CD4-positive, alpha-beta T cell treated with Interferon gamma for 1 hour (primary cell): ENCODE results near the gene TCF7.

Source experiments
- DNase-seq: peaks from one replicate; pipeline ENCODE4 v3.0.0-alpha.2; 2020

Gene TCF7

DNA sequence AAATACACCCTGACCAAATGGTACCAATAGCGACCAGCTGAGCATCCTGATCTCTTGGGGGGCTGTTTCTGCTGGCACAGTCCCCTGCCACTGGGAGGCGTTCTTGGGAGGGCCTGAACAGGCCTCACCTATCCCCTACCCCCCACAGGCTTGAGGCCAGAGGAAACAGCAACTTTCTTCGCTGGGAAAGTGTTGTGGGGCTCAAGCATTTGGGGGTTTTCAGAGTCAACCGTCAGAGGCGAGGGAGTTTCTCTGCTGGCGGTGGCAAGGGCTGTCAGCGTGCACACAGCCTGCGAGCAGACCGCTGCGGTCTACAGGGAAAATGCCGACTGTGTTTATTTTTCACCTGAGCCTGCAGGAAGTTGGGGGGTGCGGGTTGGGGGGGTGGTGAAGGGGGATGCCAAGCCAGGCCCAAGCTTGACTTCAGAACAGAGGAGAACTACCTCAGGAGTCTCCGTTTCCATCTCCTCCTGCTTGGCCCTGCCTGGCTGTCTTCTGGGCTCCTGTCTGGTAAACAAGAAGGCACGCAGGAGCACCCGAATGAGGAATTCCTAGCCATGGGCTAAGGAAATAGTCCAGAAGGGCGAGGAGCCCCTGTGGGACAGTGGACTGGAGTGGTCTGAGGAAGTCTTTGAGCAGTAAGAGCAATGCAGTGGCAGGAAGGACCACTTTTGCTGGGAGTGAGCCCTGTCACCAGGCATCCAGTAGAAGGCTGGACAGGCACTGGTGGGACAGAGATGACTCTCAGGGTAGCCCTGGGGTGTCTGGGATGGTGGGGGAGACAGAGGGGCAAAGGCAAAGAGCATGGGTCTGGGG lies 18.1 kb downstream of the TCF7 start:
- DNase-seq, result peak; percentile 87

DNA sequence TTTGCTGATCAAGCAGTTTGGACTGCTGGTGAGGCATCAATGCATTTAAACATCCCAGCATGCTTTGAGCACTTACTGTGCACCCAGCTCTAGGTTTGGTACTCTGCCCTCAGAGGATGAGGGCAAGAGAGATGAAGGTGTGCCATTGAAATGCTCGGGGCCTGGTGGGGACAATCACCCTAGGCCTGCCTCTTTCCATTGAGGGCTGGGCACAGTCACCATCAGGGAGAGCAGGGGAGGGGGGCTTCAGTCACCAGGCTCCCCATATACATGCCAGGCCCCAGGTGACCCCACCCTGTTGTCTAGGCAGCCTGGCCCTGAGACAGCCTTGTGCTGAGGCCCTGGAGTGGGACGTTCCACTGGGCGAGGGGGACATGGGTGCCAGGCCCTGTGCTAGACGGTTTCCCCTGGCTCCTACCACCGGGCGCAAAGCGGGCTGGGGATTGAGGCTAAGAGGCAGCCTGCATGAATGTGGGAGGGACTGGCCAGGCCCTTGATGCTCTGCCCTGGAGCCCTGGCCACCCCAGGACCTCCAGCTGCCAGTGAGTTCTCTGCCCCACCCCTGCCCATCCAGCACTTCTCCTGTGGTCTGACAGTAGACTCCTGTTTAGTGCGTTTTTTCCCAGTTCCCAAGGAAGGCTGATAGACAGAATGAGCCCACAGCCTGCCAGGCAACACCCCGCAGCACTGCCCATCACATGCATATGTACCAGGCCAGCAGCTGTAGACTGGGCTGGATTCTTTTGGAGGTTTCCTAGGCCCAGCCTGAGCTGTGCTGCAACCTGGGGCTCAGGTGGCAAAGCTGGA lies 18.9 kb downstream of the TCF7 start:
- no peak for DNase-seq

- DNase-seq, result no peak
These were observed 19.6 kb downstream of the TCF7 start for GRCh38 chr5:134133995-134134541.

GRCh38 chr5:134135091-134135655 lies 20.7 kb downstream of the TCF7 start:
- no peak for DNase-seq

- no peak for DNase-seq
These were observed 21.7 kb downstream of the TCF7 start for GRCh38 chr5:134136221-134136631.

DNA sequence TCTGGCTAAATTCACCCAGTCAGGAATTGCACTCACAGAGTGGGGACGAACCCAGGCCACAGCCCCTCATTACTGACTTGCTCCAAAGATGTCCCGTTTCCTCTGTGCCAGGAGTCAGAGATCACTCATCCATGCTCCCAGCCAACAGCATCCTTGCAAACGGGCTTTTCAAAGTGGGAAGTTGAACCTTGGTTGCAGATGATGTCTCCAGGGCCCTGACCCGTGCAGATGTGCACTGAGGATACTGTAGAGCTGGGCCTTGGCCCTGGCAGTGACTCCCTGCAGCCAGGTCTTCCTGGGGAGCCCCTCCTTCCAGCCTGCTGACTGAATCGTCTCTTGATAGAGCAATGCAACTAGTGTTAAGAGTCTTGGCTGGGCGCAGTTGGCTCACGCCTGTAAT lies 22.3 kb downstream of the TCF7 start:
- no peak for DNase-seq

- DNase-seq, result no peak
These were observed 24.2 kb downstream of the TCF7 start for GRCh38 chr5:134138416-134139376.

DNA sequence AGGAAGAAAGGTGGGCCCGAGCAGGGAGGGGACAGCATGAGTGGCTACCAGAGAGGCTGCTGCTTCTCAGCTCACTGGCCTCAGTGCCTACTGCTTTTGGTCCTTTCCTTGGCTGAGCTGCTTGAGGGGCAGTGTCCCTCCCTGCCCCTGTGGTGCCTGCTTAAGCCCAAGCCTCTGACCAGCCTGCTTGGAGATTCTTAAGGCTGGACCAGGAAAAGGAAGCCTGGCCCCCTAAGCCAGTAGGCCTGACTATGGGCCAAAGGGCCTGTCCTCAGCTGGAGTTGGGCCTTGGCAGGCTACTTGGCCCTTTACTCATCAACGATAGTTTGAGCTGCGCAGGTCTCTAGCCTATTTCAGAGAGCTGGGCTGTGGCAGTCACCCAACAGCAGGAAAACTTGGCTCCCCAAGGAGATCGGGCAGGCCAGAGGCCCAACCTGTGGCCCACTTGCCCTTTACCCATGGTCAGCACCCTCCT lies 24.9 kb downstream of the TCF7 start:
- no peak for DNase-seq

GRCh38 chr5:134139891-134140469 lies 25.5 kb downstream of the TCF7 start:
- DNase-seq, result no peak

DNA sequence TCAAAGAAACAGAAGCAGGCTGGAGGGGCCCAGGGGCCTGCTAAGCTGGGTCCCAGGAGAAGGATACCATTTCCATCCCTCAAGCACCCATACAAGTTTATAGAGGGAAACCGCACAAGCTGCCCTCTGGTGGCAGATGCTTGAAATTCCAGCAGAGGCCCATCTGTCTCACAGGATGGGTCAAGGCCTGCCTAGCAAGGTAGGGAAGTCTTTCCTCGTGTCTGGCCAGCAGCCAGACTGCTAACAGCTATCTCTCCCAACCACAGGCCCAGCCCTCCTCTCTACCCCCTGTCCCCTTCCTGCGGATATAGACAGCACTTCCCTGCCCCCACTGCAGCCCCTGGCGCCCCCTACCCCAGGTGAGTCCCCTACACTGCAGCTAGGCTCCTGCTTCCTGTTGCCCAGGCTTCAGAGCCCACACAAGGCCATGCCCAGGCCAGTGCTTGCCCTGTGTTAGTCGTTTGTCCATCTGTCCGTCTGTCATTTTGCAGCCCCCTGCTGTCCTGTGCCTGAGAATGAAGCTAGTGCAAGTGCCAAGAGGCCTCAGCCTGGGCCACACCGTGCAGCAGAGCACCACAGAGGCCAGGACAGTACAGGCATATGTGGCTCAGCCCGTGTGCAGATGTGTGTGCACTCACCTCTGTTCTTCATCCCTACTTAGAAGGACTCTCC lies 26.2 kb downstream of the TCF7 start:
- DNase-seq, result peak; percentile 66

DNA sequence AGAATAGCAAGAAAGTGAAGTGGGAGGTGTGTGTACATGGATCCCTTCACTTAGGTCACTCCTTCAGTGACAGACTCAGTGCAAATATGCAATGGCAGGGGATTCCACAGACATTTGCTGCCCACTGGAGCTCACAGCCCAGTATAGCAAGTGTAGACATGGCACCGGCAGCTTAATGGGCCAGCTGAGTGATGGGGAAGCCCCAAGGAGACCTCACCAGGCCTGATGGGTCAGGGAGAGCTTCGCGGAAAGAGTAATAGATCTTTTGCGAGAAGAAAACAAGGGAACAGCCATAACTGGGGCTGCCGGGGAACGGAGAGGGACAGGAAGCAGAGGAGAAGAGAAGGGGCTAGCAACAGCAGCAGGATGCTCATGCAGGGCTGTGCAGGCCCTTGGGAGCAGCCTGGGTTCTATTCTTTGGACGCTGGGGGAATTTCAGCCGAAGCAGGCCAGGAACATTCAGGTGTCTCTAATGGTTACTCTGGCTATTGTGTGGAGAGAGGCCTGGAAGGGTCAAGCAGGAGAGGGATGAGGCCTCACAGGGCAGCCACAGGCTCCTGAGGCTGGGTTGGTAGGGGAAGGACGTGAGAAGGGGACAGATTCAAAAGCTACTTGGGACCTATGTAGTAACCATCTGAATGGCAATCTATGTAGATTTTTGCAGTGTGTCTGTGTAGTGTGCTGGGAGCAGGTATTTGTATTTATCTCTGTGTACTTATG lies 27.0 kb downstream of the TCF7 start:
- DNase-seq, result no peak

DNA sequence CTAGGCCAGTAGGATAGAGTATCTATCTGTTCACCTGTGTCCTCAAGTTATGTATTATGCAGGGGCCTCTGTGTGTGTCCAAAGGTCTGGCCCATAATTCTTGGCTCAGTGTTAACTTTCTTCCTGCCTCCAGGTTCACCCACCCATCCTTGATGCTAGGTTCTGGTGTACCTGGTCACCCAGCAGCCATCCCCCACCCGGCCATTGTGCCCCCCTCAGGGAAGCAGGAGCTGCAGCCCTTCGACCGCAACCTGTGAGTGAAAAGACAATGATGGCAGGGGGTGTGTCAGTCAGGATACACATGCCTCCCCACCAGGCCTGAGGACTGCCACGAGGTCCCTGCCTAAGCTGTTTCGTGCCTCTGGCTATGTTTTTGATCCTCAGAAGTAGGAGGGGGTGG lies 27.6 kb downstream of the TCF7 start:
- DNase-seq, result no peak

DNA sequence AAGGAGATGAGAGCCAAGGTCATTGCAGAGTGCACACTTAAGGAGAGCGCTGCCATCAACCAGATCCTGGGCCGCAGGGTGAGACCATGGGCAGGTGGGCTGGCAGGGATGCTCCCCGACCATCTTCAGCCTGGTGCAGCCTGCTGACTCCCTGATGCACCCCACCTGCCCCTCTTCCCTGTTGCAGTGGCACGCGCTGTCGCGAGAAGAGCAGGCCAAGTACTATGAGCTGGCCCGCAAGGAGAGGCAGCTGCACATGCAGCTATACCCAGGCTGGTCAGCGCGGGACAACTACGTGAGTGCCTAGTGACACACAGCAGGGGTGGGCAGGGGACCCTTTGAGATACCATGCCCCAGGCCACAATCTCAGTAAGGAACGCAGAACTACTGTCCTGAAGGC lies 28.3 kb downstream of the TCF7 start:
- no peak for DNase-seq

DNA sequence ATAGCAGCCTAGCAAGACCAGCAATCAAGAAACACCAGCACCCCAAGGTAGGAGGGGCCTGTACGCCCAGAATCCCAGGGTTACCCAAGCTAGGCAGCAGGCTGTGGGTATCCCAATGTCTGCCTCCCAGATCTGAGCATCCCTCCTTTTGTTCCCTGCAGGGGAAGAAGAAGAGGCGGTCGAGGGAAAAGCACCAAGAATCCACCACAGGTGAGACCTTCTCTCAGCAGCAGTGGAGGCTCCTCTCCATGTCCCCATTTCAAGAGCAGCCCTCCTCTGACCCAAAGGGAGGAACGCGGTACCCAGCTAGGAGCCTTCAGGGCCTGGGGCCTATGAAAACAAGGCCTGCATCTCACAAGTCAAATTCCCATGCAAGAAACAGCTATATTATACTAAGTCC lies 28.9 kb downstream of the TCF7 start:
- DNase-seq, result no peak

DNA sequence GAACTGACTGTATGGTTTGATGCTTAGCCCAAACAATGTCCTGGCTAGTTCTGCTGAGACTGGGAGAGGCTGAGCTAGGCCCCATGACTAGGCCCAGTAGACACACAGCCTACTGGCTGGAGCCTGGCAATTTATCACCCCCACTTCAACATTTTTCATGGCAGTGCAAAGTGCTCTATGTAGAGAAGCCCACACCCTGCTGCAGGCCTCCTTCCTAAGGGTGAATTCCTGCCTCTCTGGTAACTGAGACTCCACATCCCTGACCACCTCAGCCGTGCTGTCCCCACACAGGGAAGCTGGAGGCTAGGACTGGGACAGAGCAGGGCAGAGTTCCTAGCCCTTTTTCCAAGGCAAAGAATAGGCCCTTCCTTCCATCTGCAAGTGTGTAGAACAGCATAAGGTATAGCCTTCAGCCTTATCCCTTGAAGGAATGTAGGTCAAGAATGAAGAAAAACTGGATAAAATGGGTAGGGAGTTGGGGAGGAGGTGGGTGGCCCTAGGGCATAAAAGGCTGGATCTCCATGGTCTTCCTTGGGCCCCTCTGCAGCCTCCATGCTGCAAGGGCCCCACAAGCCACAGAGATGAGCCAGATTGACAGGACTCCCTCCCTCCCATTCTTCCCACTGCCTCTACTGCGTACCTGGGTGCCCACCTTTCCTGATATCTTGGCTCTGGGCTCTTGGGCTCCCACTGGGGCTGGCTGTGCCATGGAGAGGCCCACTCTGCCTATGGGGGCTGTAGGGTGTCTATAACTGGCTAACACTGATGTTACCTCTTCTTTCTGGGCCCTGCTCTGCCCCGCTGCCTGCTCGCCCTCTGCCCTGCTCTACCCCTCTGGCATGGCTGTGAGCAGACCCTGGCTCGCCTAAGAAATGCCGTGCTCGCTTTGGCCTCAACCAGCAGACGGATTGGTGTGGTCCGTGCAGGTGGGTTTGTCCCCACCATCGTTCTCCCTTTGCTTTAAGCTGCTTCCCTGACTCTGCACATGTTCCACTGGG lies 29.8 kb downstream of the TCF7 start:
- no peak for DNase-seq

GRCh38 chr5:134145041-134145757 lies 30.7 kb downstream of the TCF7 start:
- DNase-seq, result no peak

- peak; percentile 71 for DNase-seq
These were observed 31.5 kb downstream of the TCF7 start for GRCh38 chr5:134145779-134146581.
